Left colon (tissue), 2 donors: ENCODE measurements around the gene TMC4. TPM values are rescaled to one million over a fixed set of nuclear protein-coding genes. Genes with fewer than 3 reads are reported as not detected.
"Not testable (repeated sequence)": the region's sequence is repeated elsewhere in the genome, so short reads cannot be mapped to it uniquely, and the experiment has no call there.

Experiments used
- ATAC-seq: fragments of 200-7000 bp; cut with Tn5 transposase; one replicate; pipeline ENCODE4 v1.9.1; 2020; ENCODE audit warnings: mild to moderate bottlenecking, moderate library complexity
- DNase-seq, 2 donors: peaks; one replicate each; pipeline ENCODE4 v3.0.0-alpha.2; 2020
- intact Hi-C, 2 donors: fragments of 100-400 bp; cut with DNase I in 1 of 2; cut with micrococcal nuclease in 1 of 2; formaldehyde crosslinking; loops; one replicate each; pipeline versions ENCODE4 v1.11.2 to v1.14.0; 2022; cut with DNase I, micrococcal nuclease
- long read RNA-seq: library from polyadenylated mRNA; unstranded; transcript quantifications from one replicate; pipeline ENCODE4 v2.0.0, GENCODE V29; 2021
- total RNA-seq, 2 donors: library from RNA; stranded (reverse); fragmentation: NEBNext Ultra II Directional; extraction: Animal tissue kit (Norgen Biotek cat#: 25700); gene quantifications; one replicate each; pipeline ENCODE4 v1.2.1, GENCODE V29; 2021
- donor health status: DM: no; HTN: no; CAD: no.
- donor health status: DM: yes; HTN: yes; CAD: no.

TMC4 gene
- 100 to 1,000 TPM; 209 to 217 TPM for total RNA-seq
- long read RNA-seq, transcript TMC4-210 (15 exons, 2,373 nt): major isoform, 97 of 260 reads
- long read RNA-seq, partial matches to known transcripts: 141 of 260 reads
- long read RNA-seq, other reads (novel, unspliced or antisense): 20 of 260 reads

GRCh38 chr19:54172471-54173358 is at the start of gene TMC4:
Gene TMC4, minus strand, starts transcription at chr19:54173160. Its CDS starts 43 bp downstream, at chr19:54173117.
- peak; percentile 84 to 87 for DNase-seq
- peak; percentile 93 for ATAC-seq
- intact Hi-C loops: no loop called here

GRCh38 chr19:54221947-54222346 is 49.0 kb upstream of the TMC4 start:
- not testable (repeated sequence) for DNase-seq, ATAC-seq
- intact Hi-C loops: loop anchor here in 1 of 2 donors (2.0 kb wide), 1 partner anchor 23 kb away; no protein-coding TSS in a partner anchor

GRCh38 chr19:54219702-54220101 is 46.7 kb upstream of the TMC4 start:
- DNase-seq, ATAC-seq, intact Hi-C loops: not testable (repeated sequence)

- intact Hi-C loops: no loop called here
- DNase-seq (peak in 1 of 2 donors; percentile 21), ATAC-seq (no peak)
These were observed 46.2 kb upstream of the TMC4 start for GRCh38 chr19:54218960-54219661.

- intact Hi-C loops: no loop called here
- DNase-seq: peak in 1 of 2 donors; percentile 17
- ATAC-seq: no peak
These were observed 45.3 kb upstream of the TMC4 start for GRCh38 chr19:54218259-54218658.

GRCh38 chr19:54217517-54218247 is 44.7 kb upstream of the TMC4 start:
- ATAC-seq, intact Hi-C loops: not testable (repeated sequence)
- peak in 1 of 2 donors; percentile 14 for DNase-seq

GRCh38 chr19:54216869-54217268 is 43.9 kb upstream of the TMC4 start:
- intact Hi-C loops: no loop called here
- ATAC-seq (no peak), DNase-seq (peak in 1 of 2 donors; percentile 12)

- ATAC-seq, DNase-seq, intact Hi-C loops: not testable (repeated sequence)
These were observed 41.8 kb upstream of the TMC4 start for GRCh38 chr19:54214734-54215133.

GRCh38 chr19:54214217-54214616 is 41.3 kb upstream of the TMC4 start:
- DNase-seq, ATAC-seq, intact Hi-C loops: not testable (repeated sequence)

- no peak for ATAC-seq
- intact Hi-C loops: no loop called here
These were observed 38.3 kb upstream of the TMC4 start for GRCh38 chr19:54211235-54211634.

GRCh38 chr19:54209811-54210494 is 37.0 kb upstream of the TMC4 start:
- intact Hi-C loops: no loop called here
- DNase-seq (peak; percentile 92 to 94), ATAC-seq (peak; percentile 77)

More at GRCh38 chr19:54211235-54211634, 38.3 kb upstream of the TMC4 start:
- no peak for DNase-seq

- DNase-seq (peak in 1 of 2 donors; percentile 36), ATAC-seq (peak; percentile 20)
- intact Hi-C loops: no loop called here
These were observed 36.3 kb upstream of the TMC4 start for GRCh38 chr19:54209058-54209810.

- no peak for ATAC-seq
- intact Hi-C loops: no loop called here
These were observed 35.8 kb upstream of the TMC4 start for GRCh38 chr19:54208784-54209057.

GRCh38 chr19:54207983-54208783 is 35.2 kb upstream of the TMC4 start:
- intact Hi-C loops: no loop called here
- ATAC-seq (no peak), DNase-seq (peak; percentile 37 to 66)

More at GRCh38 chr19:54208784-54209057, 35.8 kb upstream of the TMC4 start:
- DNase-seq: no peak

GRCh38 chr19:54207676-54207982 is 34.7 kb upstream of the TMC4 start:
- intact Hi-C loops: no loop called here
- no peak for ATAC-seq
- DNase-seq: no peak

- ATAC-seq, intact Hi-C loops, DNase-seq: not testable (repeated sequence)
These were observed 34.2 kb upstream of the TMC4 start for GRCh38 chr19:54207193-54207592.

- ATAC-seq (no peak), DNase-seq (no peak)
- intact Hi-C loops: no loop called here
These were observed 33.8 kb upstream of the TMC4 start for GRCh38 chr19:54206831-54207177.
